Cerebellar cortex (tissue), 1 donor: ENCODE data around the gene AFF4.

Source experiments
- DNase-seq: peaks from one replicate; pipeline ENCODE4 v3.0.0-alpha.2; 2015; ENCODE audit warnings: low spot score

The AFF4 gene

DNA sequence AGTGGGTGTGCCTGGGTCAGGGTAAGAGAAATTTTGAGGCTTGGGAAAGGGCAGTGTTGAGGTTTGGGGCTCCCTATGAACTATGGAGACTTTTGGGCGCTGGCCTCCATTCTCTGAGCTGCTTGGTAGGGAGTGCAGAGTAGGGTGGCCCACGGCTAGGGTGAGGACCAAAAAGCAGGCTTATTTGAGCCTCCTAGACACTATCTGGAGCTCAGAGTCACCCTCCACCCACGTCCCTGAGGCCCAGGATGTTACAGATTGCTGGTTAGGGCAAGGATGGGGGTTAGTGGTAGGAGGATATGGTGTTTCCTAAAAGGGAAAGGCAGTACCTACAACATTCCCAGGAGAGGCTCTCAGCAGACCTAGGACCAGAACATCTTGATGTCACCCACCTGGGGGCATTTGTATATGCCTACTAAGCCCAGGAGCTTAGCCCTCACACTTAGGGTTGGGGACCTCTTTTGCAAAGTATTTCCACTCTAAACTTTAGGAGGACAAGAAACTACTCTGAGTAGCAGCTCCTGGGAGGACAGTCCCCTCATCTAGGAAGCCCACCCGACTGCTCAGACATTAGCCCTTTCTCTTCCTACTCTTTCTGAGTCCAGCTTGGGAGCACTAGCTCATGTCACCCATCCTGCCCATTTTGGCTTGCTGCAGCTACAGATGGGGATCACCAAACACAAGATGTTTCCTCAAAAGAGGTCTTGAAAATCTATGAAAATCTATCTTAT, 135.3 kb downstream of the AFF4 start:
- DNase-seq, result no peak

DNA sequence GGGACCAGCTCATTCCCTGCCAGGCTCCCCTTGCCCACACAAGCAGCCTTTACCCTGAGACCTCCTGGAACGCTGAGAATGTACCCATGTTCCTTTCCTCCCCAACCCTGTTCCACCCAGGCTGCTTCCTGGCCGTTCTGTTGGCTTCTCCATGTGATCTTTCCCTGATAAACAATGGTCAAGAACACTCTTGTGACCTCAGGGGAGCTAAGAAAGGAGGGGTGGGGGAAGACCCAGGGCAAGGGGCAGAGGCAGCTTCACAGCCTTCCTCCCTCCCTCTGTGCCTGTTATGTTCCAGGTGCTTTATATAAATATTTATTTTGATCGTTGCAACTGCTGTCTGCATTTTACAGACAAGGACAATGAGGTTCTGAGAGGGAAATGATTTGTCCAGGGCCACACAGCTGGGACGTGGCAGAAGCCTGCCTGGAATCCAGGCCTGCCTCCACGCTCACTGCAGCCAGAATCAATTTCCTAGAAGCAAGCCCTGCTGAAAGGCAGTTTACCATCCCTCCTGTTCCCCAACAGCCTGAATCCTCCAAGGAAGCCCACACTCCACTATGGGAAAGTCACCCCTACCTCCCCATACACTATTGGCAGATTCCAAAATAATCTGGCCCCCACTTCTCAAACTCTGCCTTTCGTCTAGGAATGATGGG, 136.9 kb downstream of the AFF4 start:
- DNase-seq, result no peak

DNA sequence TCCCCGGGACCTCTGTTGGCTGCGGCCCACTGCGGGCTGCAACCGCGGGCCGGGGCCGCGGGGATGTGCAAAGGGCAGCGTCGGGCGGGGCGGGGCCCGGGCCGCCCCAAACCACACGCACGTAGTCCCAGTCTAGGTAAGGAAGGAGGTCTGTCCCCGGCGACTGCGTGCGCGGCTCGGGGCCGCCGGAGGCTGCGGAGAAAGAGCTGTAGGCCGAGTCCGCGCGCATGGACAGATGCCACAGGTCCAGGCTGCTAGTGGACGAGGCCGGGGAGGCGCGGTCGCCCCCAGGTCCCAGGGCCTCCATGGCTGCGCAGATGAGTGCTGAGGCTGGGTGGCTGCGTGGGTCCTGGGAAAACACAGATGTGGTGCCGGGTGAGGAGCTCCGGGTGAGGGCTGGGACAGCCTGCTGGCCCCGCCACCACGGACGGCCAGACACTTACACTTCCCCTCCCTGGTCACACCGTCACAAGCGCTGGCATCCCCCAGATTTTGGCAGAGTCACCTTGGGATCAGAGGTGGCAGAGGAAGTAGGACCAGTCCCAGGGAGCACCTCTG, 137.5 kb downstream of the AFF4 start:
- DNase-seq, result no peak
